Chondrocyte (in vitro differentiated cells): ENCODE data around the gene DYNLRB1. TPM values are rescaled to one million over a fixed set of nuclear protein-coding genes. Genes with fewer than 3 reads are reported as not detected.
"Not testable (repeated sequence)": the region's sequence is repeated elsewhere in the genome, so short reads cannot be mapped to it uniquely, and the experiment has no call there.

ENCODE experiments used
- DNase-seq: peaks from one replicate; pipeline ENCODE4 v3.0.0; 2021; ENCODE audit warnings: mixed read lengths, low spot score
- H3K27ac Mint-ChIP-seq: one replicate; pipeline ENCODE4 v1.8.0; 2021; ENCODE audit warnings: mild to moderate bottlenecking, moderate library complexity, mixed read lengths; ENCODE audit not compliant: unreplicated experiment
- H3K27me3 Mint-ChIP-seq: 2 replicates; pipeline ENCODE4 v1.8.0; 2021; ENCODE audit warnings: low read depth, mixed read lengths
- H3K36me3 Mint-ChIP-seq: 2 replicates; pipeline ENCODE4 v1.8.0; 2021; ENCODE audit warnings: low read depth, mixed read lengths
- H3K4me1 Mint-ChIP-seq: 2 replicates; pipeline ENCODE4 v1.8.0; 2021; ENCODE audit warnings: low read depth, mild to moderate bottlenecking, mixed read lengths
- H3K4me3 Mint-ChIP-seq: one replicate; pipeline ENCODE4 v1.8.0; 2021; ENCODE audit warnings: mild to moderate bottlenecking, moderate library complexity, mixed read lengths; ENCODE audit not compliant: unreplicated experiment
- H3K9me3 Mint-ChIP-seq: 2 replicates; pipeline ENCODE4 v1.8.0; 2021; ENCODE audit warnings: low read depth, mixed read lengths
- CTCF ChIP-seq: fragments of 200-600 bp; sonication (generic); IDR thresholded peaks from 2 replicates; pipeline ENCODE4 v1.5.0; 2021; ENCODE audit warnings: antibody characterized with exemption, mild to moderate bottlenecking, moderate library complexity
- total RNA-seq: library from RNA; stranded (reverse); gene quantifications from 3 replicates; pipeline ENCODE4 v1.2.1, GENCODE V29; 2021

DYNLRB1 gene
- total RNA-seq, 1 donor from 2014 or later = 199 TPM

DNA sequence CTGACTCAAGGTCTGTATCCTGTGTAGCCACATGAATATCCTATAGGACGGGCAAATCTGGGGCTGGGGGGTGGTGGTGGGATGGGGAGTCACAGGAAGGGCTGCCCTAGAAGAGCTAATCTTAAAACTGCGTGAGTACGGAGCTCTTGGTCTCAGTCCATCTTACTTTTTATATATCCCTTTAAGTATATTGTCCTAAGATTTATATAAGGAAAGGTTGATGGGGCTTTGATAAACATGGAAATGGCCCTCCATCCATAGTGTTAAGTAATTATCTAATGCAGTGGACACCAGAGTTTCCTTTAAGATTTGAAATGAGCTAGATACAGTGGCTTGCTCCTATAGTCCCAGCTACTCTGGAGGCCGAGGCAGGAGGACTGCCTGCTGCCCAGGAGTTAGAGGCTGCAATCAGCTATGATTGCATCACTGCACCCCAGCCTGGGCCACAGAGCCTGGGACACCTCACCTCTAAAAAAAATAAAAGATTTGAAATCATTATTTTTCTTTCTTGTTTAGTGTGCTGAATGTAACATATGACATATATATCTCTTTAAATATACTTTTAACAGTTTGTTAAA is 24.2 kb upstream of the DYNLRB1 start:
- H3K27me3 Mint-ChIP-seq = no peaks in the 10 kb centered on the region
- no peak for TF ChIP-seq CTCF
- H3K4me3 Mint-ChIP-seq = no peak overlapping the region
- H3K4me1 Mint-ChIP-seq = peaks cover 8% of the 10 kb centered on the region
- H3K9me3 Mint-ChIP-seq = no peaks in the 10 kb centered on the region
- H3K36me3 Mint-ChIP-seq = peaks cover 63% of the 10 kb centered on the region
- no peak for DNase-seq
- peak overlapping the region; percentile 32 for H3K27ac Mint-ChIP-seq

- no peaks in the 10 kb centered on the region for H3K27me3 Mint-ChIP-seq
- TF ChIP-seq CTCF = no peak
- peak overlapping the region; percentile 70 for H3K27ac Mint-ChIP-seq
- peaks cover 72% of the 10 kb centered on the region for H3K36me3 Mint-ChIP-seq
- no peak overlapping the region for H3K4me3 Mint-ChIP-seq
- peaks cover 14% of the 10 kb centered on the region for H3K9me3 Mint-ChIP-seq
- peaks cover 8% of the 10 kb centered on the region for H3K4me1 Mint-ChIP-seq
- no peak for DNase-seq
Observed at GRCh38 chr20:34493646-34494045, 22.6 kb upstream of the DYNLRB1 start.

DNA sequence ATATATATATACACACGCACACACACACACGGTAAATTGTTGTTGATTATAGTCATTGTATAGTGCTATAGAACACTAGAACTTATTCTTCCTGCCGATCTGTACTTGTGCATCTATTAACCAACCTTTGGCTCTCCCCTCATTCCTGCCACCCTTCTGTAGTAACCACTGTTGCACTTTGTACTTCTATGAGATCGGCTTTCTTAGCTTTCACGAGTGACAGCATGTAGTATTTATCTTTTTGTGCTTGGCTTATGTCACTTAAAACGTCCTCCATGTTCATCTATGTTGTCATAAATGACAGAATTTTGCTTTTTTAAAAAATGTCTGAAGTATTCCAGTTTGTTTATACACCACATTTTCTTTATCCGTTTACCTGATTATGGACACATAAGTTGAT is 20.9 kb upstream of the DYNLRB1 start:
- Mint-ChIP-seq H3K27me3 (no peaks in the 10 kb centered on the region), H3K4me3 (no peak overlapping the region), H3K4me1 (peaks cover 8% of the 10 kb centered on the region), H3K36me3 (peaks cover 72% of the 10 kb centered on the region), H3K27ac (no peak overlapping the region), H3K9me3 (peaks cover 17% of the 10 kb centered on the region)
- DNase-seq = no peak
- no peak for TF ChIP-seq CTCF

DNA sequence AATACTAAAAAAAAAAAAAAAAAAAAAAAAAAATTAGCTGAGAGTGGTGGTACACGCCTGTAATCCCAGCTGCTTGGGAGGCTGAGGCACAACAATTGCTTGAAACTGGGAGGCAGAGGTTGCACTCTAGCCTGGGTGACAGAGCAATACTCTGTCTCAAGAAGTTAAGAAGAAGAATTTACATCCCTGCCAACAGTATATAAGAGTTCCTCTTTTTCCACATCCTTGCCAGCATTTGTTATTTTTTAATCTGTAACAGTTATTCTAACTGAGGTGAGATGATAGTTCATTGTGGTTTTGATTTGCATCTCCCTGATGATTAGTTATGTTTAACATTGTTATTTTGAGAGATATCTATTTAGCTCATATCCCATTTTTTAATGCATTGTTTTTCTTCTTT is 20.3 kb upstream of the DYNLRB1 start:
- no peak for TF ChIP-seq CTCF
- Mint-ChIP-seq H3K36me3 (peaks cover 73% of the 10 kb centered on the region), H3K27ac (no peak overlapping the region), H3K4me1 (peaks cover 8% of the 10 kb centered on the region), H3K27me3 (no peaks in the 10 kb centered on the region), H3K4me3 (no peak overlapping the region), H3K9me3 (peaks cover 23% of the 10 kb centered on the region)
- no peak for DNase-seq

GRCh38 chr20:34497596-34497995 is 18.6 kb upstream of the DYNLRB1 start:
- H3K4me3 Mint-ChIP-seq, DNase-seq, H3K4me1 Mint-ChIP-seq, H3K27me3 Mint-ChIP-seq: not testable (repeated sequence)
- peaks cover 26% of the 10 kb centered on the region for H3K9me3 Mint-ChIP-seq
- peaks cover 71% of the 10 kb centered on the region for H3K36me3 Mint-ChIP-seq
- peak overlapping the region; percentile 42 for H3K27ac Mint-ChIP-seq

- Mint-ChIP-seq H3K36me3 (peaks cover 53% of the 10 kb centered on the region), H3K4me1 (no peaks in the 10 kb centered on the region), H3K9me3 (peaks cover 26% of the 10 kb centered on the region), H3K27me3 (no peaks in the 10 kb centered on the region), H3K4me3 (no peak overlapping the region), H3K27ac (no peak overlapping the region)
- DNase-seq = no peak
- no peak for TF ChIP-seq CTCF
Observed at GRCh38 chr20:34500823-34501222, 15.4 kb upstream of the DYNLRB1 start.
